ENCODE data around the gene RNF121.

The RNF121 gene

GRCh38 chr11:72045849-72046248, 117.0 kb downstream of the RNF121 start:
- no peaks in the 10 kb centered on the region for H3K9me2 ChIP-seq (replicated peaks; ENCODE audit: insufficient read depth, low read length)
- H3F3A ChIP-seq (ENCODE audit: insufficient read depth, low read length): peaks cover 9% of the 10 kb centered on the region
- TF ChIP-seq EZH2phosphoT487 (IDR thresholded peaks at IDR 0.05; ENCODE audit: low read length) (no peak), EZH2 (optimal IDR thresholded peaks at IDR 0.05; ENCODE audit: low read depth, low read length) (no peak), CTCF (IDR thresholded peaks at IDR 0.05; ENCODE audit: low read length) (no peak)
- no peaks in the 10 kb centered on the region for H3K9me3 ChIP-seq (replicated peaks; ENCODE audit: insufficient read depth, low read length)
- no peak overlapping the region for H3K27ac ChIP-seq (ENCODE audit: low read length)
- no peaks in the 10 kb centered on the region for H3K27me3 ChIP-seq (replicated peaks; ENCODE audit: insufficient read depth, low read length)
- H2AFZ ChIP-seq (ENCODE audit: low read length): no peak overlapping the region
- H3K4me2 ChIP-seq (ENCODE audit: low read depth, low read length): no peak overlapping the region
- no peaks in the 10 kb centered on the region for H3K4me1 ChIP-seq (ENCODE audit: low read length)
- no peaks in the 10 kb centered on the region for H4K20me1 ChIP-seq (ENCODE audit: insufficient read depth, low read length)
- no peaks in the 10 kb centered on the region for H3K36me3 ChIP-seq (replicated peaks; ENCODE audit: insufficient read depth, low read length)
- no peak for DNase-seq
- peaks cover 94% of the 10 kb centered on the region for H3K79me2 ChIP-seq (ENCODE audit: low read length)
- H3K4me3 ChIP-seq (ENCODE audit: low read length): no peak overlapping the region
- no peak overlapping the region for H3K9ac ChIP-seq (ENCODE audit: low read length)

All from MM.1S (cell line).